ENCODE data around the gene TSPAN17.

TSPAN17 gene

GRCh38 chr5:176660860-176661641 lies 13.8 kb downstream of the TSPAN17 start:
- peak; percentile 89 for DNase-seq

DNA sequence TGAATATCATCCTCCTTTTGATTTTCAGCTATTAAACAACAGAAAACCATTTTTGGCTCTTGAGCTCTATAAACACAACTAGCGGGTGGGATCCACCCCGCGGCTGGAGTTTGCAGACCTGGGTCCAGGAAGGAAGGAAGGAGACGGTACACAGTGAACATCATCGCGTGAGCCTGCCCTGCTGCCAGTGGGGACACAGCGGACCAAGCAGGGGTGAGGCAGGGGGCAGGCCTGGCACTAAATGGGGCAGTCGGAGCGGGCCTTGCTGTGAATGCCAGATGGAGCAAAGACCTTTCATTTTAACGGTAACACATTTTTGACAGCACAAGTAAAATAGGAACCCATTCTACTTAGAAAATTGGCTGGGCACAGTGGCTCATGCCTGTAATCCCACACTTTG lies 14.4 kb downstream of the TSPAN17 start:
- no peak for DNase-seq

GRCh38 chr5:176662371-176663333 lies 15.4 kb downstream of the TSPAN17 start:
- DNase-seq, result no peak

DNA sequence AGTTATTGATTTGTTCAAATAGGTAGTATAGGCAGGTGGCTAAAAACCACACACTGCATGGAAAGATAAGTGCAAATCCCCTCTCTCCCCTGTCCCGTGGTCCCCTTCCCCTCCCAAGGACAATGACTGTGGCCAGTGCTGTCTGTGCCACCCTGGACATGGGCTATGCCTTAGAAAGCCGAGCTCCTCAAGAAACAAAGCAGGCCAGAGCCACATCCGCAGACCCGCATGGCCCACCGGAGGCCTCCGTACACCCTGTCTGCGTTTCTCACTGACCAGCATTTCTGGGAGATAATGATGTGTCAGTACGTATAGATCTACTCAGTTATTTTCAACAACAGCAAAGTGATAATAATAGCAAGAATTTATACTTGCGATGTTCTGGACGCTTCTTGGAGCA lies 16.3 kb downstream of the TSPAN17 start:
- no peak for DNase-seq

- DNase-seq, result no peak
Observed at GRCh38 chr5:176664479-176664878, 17.2 kb downstream of the TSPAN17 start.

GRCh38 chr5:176664886-176665285 lies 17.6 kb downstream of the TSPAN17 start:
- no peak for DNase-seq

DNA sequence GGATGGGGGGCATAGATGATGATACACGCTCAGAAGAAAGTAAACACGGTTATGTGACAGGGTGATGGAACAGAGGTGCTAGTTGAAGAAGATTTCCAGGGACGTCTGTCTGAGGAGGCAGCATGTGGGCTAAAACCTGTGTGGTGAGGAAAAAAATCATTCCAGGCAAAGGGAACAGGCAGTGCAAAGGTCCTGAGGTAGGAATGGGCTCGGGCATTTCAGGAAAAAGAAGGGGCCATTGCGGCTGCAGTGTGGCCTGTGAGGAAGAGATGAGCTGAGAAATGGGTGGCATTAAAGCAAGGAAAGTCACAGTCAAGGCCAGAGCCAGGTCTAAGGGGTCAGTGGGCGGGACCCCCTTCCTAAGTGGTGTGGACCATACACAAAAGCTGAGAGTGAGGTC lies 18.2 kb downstream of the TSPAN17 start:
- DNase-seq, result no peak

DNA sequence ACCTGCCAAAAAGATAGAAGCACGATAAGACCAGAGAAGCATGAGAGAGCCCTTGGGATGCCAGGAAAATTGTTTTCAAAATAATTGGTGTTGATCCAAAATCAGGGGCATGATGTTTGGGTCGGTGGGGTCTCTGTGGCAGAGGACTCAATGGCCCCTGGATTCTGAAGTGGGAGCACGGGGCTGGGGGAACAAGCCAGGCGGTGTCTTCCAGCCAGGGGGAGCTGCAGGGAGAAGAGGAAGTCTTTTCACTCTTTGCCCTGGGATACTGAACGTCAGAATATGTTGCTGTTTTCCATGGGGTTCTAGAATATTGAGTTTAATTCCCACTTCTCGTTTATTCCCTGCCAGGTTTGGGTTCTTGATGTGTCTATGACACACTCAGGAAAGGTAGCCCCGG lies 20.4 kb downstream of the TSPAN17 start:
- no peak for DNase-seq

DNA sequence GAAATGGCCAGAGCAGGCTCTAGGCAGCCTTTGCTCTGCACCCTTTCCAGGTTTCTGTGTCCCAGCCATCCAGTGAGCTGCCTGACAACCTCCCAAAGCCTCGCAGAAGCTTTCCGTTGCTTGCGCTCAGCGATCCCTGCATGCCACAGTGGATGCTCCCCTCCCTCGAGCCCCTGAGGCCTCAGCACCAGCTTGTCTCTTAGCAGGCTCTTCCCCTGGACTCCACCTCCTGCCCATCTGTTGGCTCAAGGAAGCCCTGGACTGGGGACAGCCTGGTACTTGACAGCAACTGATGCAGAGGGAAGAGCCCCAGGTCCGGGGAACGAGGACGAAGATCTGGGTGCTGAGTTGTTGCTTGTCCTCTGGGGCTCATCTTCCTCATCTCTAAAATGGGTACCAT lies 23.2 kb downstream of the TSPAN17 start:
- no peak for DNase-seq

GRCh38 chr5:176671399-176671798 lies 24.1 kb downstream of the TSPAN17 start:
- DNase-seq, result no peak

DNA sequence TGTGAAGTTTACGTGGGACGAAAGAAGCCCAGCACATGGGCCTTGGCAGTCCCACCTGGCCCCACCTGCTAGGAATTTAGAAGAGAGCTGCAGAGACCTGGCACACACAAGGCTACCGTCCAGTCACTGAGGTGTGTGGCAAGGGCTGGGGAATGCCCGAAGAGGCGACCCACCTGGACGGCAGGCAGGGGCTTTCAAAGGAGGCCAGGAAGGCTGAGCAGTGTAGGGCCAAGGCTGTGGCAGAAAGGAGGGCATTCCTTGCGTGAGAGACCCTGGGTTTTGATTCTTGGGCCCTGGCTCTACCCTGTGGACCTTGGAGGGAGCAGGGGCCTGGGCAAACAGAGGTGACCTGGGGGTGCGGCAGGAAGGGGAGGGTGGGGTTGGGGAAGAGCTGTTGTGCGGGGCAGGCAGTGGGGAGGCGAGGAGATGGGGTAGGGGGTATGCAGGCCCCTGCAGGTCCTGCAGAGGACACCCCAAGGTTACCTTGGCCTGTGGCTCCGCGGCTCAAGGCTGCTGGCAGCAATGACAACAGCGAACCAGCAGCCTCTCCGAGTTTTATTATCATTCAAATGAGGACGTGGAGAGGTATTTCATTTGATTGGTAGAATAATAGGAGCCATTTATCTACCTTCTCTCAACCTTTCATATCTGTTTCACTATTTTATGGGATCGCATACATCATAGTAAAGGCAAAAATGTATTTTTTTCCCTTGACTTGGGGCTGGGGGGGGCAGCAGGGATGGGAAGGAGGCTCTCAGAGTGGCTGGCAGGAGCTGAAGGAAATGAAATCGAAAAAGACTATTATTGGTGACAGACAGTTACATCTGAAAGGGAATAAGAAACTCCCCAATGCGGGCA lies 24.8 kb downstream of the TSPAN17 start:
- no peak for DNase-seq

- no peak for DNase-seq
Observed at GRCh38 chr5:176673651-176674583, 26.6 kb downstream of the TSPAN17 start.

- no peak for DNase-seq
Observed at GRCh38 chr5:176674799-176675198, 27.5 kb downstream of the TSPAN17 start.

DNA sequence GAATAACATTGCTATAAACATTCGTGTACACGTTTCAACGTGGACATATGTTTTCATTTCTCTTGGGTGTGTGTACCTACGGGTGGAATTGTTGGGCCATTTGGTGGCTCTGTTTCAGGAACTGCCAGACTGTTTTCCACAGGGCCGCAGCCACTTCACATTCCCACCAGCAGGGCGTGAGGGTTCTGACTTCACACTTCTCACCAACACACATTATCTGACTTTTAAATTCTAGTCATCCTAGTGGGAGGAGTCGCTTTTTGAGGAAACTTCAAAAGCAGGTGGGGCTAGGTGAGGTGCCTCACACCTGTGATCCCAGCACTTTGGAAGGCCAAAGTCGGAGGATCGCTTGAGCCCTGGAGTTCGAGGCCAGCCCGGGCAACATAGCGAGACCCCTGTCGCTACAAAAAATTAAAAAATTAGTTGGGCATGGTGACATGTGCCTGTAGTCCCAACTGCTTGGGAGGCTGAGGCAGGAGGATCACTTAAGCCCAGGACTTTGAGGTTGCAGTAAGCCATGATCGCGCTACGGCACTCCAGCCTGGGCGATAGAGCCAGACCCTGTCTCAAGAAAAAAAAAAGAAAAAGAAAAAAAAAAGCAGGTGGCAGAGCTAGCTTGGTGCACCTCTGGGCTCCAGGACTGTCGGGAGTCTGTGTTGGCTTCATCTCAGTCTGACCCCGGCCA lies 28.5 kb downstream of the TSPAN17 start:
- no peak for DNase-seq

- no peak for DNase-seq
Observed at GRCh38 chr5:176676361-176676824, 29.1 kb downstream of the TSPAN17 start.

- DNase-seq, result no peak
Observed at GRCh38 chr5:176677209-176677939, 30.1 kb downstream of the TSPAN17 start.

GRCh38 chr5:176678584-176678983 lies 31.3 kb downstream of the TSPAN17 start:
- no peak for DNase-seq

DNA sequence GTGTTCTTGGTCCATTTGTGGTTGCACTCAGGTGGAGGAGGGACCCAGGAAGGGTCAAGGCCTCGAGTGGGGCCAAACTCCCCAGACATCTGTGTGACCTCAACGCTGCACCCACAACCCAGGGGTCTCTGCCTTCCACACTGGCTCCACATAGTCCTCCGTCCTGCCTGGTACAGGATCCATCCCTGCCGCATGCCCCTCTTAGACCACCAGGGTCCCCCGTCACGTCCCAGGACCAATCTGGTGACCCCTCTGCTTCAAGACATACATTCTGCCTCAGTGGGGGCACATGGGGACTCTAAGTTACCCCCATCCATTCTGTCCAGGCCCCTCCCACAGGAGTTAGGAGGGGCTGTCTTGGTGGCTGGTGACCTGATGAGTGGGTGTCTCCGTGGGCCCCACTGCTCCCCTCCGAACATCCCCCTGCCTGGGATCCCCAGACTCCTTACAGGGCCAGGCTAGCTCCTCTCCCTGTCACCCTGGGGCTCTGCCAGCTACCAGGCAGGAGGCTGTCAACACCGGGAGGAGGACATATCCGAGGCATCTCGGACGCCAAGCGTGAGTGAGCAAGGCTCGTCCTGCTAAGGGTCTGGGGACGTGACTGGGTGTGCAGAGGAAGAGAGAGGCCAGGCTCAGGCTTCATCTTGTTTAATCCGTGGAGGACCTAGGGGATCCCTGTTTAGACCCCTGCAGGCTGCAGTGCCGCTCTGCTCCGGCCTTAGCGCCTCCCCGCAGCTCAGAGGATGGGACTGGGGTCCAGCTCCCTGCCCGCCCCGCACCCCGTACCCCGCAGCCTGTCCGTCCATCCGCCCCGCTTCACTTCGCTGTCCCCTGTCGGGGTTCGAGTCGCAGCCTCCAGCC lies 32.3 kb downstream of the TSPAN17 start:
- DNase-seq, result no peak

DNA sequence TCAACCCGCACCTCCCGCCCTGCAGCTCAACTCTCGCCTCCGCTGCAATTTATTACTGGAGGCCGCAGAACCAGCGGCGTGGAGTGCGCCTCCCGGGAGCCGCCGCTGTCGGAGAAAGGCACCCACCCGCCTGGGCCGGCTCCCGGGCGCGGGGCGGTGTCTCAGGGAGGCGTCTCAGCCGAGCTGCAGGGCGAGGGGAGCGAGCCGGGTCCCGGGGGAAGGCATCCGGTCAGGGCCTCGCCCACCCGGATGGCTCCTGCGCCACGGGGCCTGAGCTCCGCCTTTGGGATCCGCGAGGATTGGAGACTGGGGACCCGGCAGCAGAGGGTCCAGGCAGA lies 32.9 kb downstream of the TSPAN17 start:
- no peak for DNase-seq

All from stimulated activated CD8-positive, alpha-beta memory T cell treated with anti-CD3 and anti-CD28 coated beads, Interleukin-4, amount 100 ng/mL, for 48 hours (primary cell).